Neural cell (in vitro differentiated cells): Measurements from ENCODE around the gene TBC1D16.

Source experiments
- CTCF ChIP-seq: fragments of 450-650 bp; IDR thresholded peaks from 2 replicates; pipeline ENCODE4 v1.5.1; 2014; ENCODE audit warnings: antibody characterized with exemption, mild to moderate bottlenecking, moderate library complexity; ENCODE audit not compliant: poor library complexity, severe bottlenecking
- POLR2AphosphoS5 ChIP-seq: IDR thresholded peaks from 2 replicates; pipeline ENCODE4 v1.6.1; 2012

- TF ChIP-seq CTCF = no peak
- no peak for TF ChIP-seq POLR2AphosphoS5
Measured at GRCh38 chr17:79952901-79953300, 82.8 kb downstream of the TBC1D16 start.
